Neural cell (in vitro differentiated cells): ENCODE results near the gene TECPR2.

Experiments
- EP300 ChIP-seq: fragments of 450-650 bp; conservative IDR thresholded peaks from 2 replicates; pipeline ENCODE4 v1.6.1; 2014; ENCODE audit warnings: antibody characterized with exemption, mild to moderate bottlenecking, moderate library complexity; ENCODE audit not compliant: poor library complexity, severe bottlenecking
- EZH2 ChIP-seq: fragments of 200-600, 300-800 bp; shearing (Covaris generic), sonication (generic); IDR thresholded peaks from 2 replicates; pipeline ENCODE4 v1.6.1; 2014; ENCODE audit warnings: antibody characterized with exemption, low read length, borderline replicate concordance, mild to moderate bottlenecking; ENCODE audit not compliant: insufficient read depth, poor library complexity, severe bottlenecking
- MXI1 ChIP-seq: fragments of 450-650 bp; conservative IDR thresholded peaks from 2 replicates; pipeline ENCODE4 v1.6.1; 2014; ENCODE audit warnings: antibody characterized with exemption, mild to moderate bottlenecking; ENCODE audit not compliant: poor library complexity, severe bottlenecking
- POLR2AphosphoS5 ChIP-seq: IDR thresholded peaks from 2 replicates; pipeline ENCODE4 v1.6.1; 2012
- RAD21 ChIP-seq: fragments of 450-650 bp; conservative IDR thresholded peaks from 2 replicates; pipeline ENCODE4 v1.6.1; 2014; ENCODE audit warnings: antibody characterized with exemption, mild to moderate bottlenecking, moderate library complexity
- SMC3 ChIP-seq: fragments of 450-650 bp; conservative IDR thresholded peaks from 2 replicates; pipeline ENCODE4 v1.6.1; 2014; ENCODE audit warnings: antibody characterized with exemption, mild to moderate bottlenecking, moderate library complexity; ENCODE audit not compliant: poor library complexity
- TAF1 ChIP-seq: IDR thresholded peaks from 2 replicates; pipeline ENCODE4 v1.6.1; 2012; ENCODE audit warnings: low read depth
- TF ChIP-seq, protein P1 (sequence below): fragments of 450-650 bp; IDR thresholded peaks from 2 replicates; pipeline ENCODE4 v1.5.1; 2014; ENCODE audit warnings: antibody characterized with exemption, mild to moderate bottlenecking, moderate library complexity; ENCODE audit not compliant: poor library complexity, severe bottlenecking
- TF ChIP-seq, protein P2 (sequence below): IDR thresholded peaks from 2 replicates; pipeline ENCODE4 v1.6.1; 2012; ENCODE audit warnings: borderline replicate concordance

DNA sequence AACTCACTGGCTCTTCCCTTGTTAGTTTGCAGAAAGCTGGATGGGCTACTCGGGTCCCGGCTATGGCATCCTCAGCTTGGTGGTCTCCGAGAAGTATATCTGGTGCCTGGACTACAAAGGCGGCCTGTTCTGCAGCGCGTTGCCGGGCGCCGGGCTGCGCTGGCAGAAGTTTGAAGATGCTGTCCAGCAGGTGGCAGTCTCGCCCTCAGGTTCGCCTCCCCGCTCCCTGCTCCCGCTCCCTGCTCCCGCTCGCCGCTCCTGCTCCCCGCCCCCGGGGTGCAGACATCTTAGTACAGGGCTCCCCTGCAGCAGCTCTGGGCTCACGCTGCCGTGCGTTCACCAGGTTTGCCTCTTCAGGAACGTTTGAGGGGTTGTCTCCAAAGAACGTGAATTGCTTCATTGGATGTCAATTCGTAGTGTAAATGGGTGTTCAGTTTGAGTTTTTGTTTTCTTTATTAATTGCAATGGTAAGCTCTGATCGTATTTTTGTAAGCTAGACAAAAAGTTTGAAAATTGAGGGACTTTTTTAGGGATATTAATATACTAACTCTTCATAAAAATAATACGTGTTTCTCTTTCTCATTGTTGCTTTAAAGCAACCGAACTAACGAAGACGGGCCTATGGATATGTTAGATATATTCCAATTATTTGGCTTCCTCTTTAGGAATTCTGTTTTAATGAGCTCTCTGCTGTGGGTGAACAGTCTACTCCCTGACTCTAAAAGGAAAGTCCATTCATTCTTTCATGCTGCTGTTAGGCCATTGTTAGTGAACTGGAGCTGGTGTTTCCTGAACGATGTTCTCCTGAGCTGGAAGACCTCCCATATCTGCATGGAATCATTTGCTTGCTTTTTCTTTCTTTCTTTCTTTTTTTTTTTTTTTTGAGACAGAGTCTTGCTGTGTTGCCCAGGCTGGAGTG, 75.5 kb downstream of the TECPR2 start:
- no peak for TF ChIP-seq TAF1
- peak; percentile 28 for TF ChIP-seq MXI1
- no peak for TF ChIP-seq POLR2AphosphoS5
- TF ChIP-seq, protein P1, sequence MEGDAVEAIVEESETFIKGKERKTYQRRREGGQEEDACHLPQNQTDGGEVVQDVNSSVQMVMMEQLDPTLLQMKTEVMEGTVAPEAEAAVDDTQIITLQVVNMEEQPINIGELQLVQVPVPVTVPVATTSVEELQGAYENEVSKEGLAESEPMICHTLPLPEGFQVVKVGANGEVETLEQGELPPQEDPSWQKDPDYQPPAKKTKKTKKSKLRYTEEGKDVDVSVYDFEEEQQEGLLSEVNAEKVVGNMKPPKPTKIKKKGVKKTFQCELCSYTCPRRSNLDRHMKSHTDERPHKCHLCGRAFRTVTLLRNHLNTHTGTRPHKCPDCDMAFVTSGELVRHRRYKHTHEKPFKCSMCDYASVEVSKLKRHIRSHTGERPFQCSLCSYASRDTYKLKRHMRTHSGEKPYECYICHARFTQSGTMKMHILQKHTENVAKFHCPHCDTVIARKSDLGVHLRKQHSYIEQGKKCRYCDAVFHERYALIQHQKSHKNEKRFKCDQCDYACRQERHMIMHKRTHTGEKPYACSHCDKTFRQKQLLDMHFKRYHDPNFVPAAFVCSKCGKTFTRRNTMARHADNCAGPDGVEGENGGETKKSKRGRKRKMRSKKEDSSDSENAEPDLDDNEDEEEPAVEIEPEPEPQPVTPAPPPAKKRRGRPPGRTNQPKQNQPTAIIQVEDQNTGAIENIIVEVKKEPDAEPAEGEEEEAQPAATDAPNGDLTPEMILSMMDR = peak; percentile 78
- TF ChIP-seq RAD21 = peak; percentile 71
- TF ChIP-seq, protein P2, sequence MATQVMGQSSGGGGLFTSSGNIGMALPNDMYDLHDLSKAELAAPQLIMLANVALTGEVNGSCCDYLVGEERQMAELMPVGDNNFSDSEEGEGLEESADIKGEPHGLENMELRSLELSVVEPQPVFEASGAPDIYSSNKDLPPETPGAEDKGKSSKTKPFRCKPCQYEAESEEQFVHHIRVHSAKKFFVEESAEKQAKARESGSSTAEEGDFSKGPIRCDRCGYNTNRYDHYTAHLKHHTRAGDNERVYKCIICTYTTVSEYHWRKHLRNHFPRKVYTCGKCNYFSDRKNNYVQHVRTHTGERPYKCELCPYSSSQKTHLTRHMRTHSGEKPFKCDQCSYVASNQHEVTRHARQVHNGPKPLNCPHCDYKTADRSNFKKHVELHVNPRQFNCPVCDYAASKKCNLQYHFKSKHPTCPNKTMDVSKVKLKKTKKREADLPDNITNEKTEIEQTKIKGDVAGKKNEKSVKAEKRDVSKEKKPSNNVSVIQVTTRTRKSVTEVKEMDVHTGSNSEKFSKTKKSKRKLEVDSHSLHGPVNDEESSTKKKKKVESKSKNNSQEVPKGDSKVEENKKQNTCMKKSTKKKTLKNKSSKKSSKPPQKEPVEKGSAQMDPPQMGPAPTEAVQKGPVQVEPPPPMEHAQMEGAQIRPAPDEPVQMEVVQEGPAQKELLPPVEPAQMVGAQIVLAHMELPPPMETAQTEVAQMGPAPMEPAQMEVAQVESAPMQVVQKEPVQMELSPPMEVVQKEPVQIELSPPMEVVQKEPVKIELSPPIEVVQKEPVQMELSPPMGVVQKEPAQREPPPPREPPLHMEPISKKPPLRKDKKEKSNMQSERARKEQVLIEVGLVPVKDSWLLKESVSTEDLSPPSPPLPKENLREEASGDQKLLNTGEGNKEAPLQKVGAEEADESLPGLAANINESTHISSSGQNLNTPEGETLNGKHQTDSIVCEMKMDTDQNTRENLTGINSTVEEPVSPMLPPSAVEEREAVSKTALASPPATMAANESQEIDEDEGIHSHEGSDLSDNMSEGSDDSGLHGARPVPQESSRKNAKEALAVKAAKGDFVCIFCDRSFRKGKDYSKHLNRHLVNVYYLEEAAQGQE = no peak
- no peak for TF ChIP-seq EZH2
- no peak for TF ChIP-seq EP300
- peak; percentile 75 for TF ChIP-seq SMC3
